Glutamatergic neuron (in vitro differentiated cells): ENCODE results near the gene WASF2. TPM values are rescaled to one million over a fixed set of nuclear protein-coding genes. Genes with fewer than 3 reads are reported as not detected.

Experiments
- DNase-seq: peaks from one replicate; pipeline ENCODE4 v3.0.0; 2022
- H3K27ac Mint-ChIP-seq: one replicate; pipeline ENCODE4 v1.8.0; 2020; ENCODE audit warnings: mild to moderate bottlenecking, mixed read lengths, inconsistent platforms; ENCODE audit not compliant: unreplicated experiment
- H3K27me3 Mint-ChIP-seq: one replicate; pipeline ENCODE4 v1.8.0; 2020; ENCODE audit warnings: mild to moderate bottlenecking, moderate library complexity, mixed read lengths, inconsistent platforms; ENCODE audit not compliant: unreplicated experiment
- H3K36me3 Mint-ChIP-seq: one replicate; pipeline ENCODE4 v1.8.0; 2020; ENCODE audit warnings: mild to moderate bottlenecking, mixed read lengths, inconsistent platforms; ENCODE audit not compliant: unreplicated experiment
- H3K4me1 Mint-ChIP-seq: one replicate; pipeline ENCODE4 v1.8.0; 2020; ENCODE audit warnings: mild to moderate bottlenecking, low read depth, mixed read lengths, inconsistent platforms; ENCODE audit not compliant: unreplicated experiment
- H3K4me3 Mint-ChIP-seq: one replicate; pipeline ENCODE4 v1.8.0; 2020; ENCODE audit warnings: mild to moderate bottlenecking, mixed read lengths, inconsistent platforms; ENCODE audit not compliant: unreplicated experiment
- H3K9me3 Mint-ChIP-seq: one replicate; pipeline ENCODE4 v1.8.0; 2020; ENCODE audit warnings: mild to moderate bottlenecking, moderate library complexity, mixed read lengths, inconsistent platforms; ENCODE audit not compliant: unreplicated experiment
- CTCF ChIP-seq: fragments of 200-600 bp; sonication (generic); IDR thresholded peaks from one replicate; pipeline ENCODE4 v1.5.0; 2021; ENCODE audit not compliant: partially characterized antibody, unreplicated experiment
- total RNA-seq: library from RNA; stranded (reverse); fragmentation: NEBNext Ultra II Directional; extraction: Animal tissue kit (Norgen Biotek cat#: 25700); gene quantifications from one replicate; pipeline ENCODE4 v1.2.1, GENCODE V29; 2021; ENCODE audit not compliant: unreplicated experiment

Gene WASF2
- total RNA-seq, 1 donor from 2014 or later: 47.0 TPM

- Mint-ChIP-seq H3K27me3 (peaks cover 26% of the 10 kb centered on the region), H3K36me3 (no peaks in the 10 kb centered on the region), H3K4me3 (peak overlapping the region; percentile 30), H3K27ac (peak overlapping the region; percentile 91), H3K9me3 (peaks cover 35% of the 10 kb centered on the region), H3K4me1 (peaks cover 65% of the 10 kb centered on the region)
- TF ChIP-seq CTCF: peak; percentile 4
- DNase-seq: no peak
Measured at GRCh38 chr1:27523337-27524020, 33.5 kb upstream of the WASF2 start.

- H3K4me3 Mint-ChIP-seq: peak overlapping the region; percentile 72
- TF ChIP-seq CTCF: peak; percentile 13
- no peaks in the 10 kb centered on the region for H3K36me3 Mint-ChIP-seq
- H3K9me3 Mint-ChIP-seq: peaks cover 32% of the 10 kb centered on the region
- H3K27me3 Mint-ChIP-seq: peaks cover 25% of the 10 kb centered on the region
- H3K27ac Mint-ChIP-seq: peak overlapping the region; percentile 91
- H3K4me1 Mint-ChIP-seq: peaks cover 67% of the 10 kb centered on the region
- peak; percentile 61 for DNase-seq
Measured at GRCh38 chr1:27522432-27523336, 32.7 kb upstream of the WASF2 start.

GRCh38 chr1:27521861-27522431 is 32.0 kb upstream of the WASF2 start:
- Mint-ChIP-seq H3K4me1 (peaks cover 66% of the 10 kb centered on the region), H3K27ac (peak overlapping the region; percentile 91), H3K36me3 (no peaks in the 10 kb centered on the region), H3K4me3 (peak overlapping the region; percentile 13), H3K27me3 (peaks cover 25% of the 10 kb centered on the region), H3K9me3 (peaks cover 32% of the 10 kb centered on the region)
- no peak for TF ChIP-seq CTCF
- no peak for DNase-seq

- Mint-ChIP-seq H3K36me3 (no peaks in the 10 kb centered on the region), H3K4me3 (no peak overlapping the region), H3K27me3 (peaks cover 20% of the 10 kb centered on the region), H3K4me1 (peaks cover 61% of the 10 kb centered on the region), H3K27ac (peak overlapping the region; percentile 91), H3K9me3 (peaks cover 27% of the 10 kb centered on the region)
- DNase-seq: no peak
- TF ChIP-seq CTCF: no peak
Measured at GRCh38 chr1:27521336-27521831, 31.4 kb upstream of the WASF2 start.
